Esophagus mucosa (tissue), 1 donor: ENCODE results near the gene THBS4. TPM values are rescaled to one million over a fixed set of nuclear protein-coding genes. Genes with fewer than 3 reads are reported as not detected.

ENCODE experiments used
- ATAC-seq: fragments of 200-7000 bp; cut with Tn5 transposase; one replicate; pipeline ENCODE4 v1.9.1; 2020
- total RNA-seq: library from RNA; stranded (reverse); gene quantifications from one replicate; pipeline ENCODE4 v1.2.4, GENCODE V29; 2023
- donor health status: DM: yes; HTN: yes; CAD: no.

Gene THBS4
- total RNA-seq, 1 donor from 2014 or later: 0.16 TPM

DNA sequence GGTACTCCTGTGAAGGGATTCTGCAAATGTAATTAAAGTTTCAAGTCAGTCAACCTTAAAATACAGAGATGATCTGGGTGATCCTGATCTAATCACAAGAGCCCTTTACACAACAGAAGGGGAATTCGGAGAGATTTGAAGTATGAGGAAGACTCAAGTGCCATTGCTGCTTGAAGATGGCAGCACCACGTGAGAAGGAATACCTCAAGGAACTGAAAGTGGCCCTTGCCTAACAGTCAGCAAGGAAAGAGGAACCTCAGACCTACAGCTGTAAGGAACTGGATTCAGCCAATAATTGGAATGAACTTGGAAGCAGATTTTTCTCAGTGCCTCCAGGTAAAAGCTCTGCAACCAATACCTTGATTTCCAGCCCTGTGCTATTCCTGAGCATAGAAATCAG, 87.4 kb downstream of the THBS4 start:
- ATAC-seq: no peak

DNA sequence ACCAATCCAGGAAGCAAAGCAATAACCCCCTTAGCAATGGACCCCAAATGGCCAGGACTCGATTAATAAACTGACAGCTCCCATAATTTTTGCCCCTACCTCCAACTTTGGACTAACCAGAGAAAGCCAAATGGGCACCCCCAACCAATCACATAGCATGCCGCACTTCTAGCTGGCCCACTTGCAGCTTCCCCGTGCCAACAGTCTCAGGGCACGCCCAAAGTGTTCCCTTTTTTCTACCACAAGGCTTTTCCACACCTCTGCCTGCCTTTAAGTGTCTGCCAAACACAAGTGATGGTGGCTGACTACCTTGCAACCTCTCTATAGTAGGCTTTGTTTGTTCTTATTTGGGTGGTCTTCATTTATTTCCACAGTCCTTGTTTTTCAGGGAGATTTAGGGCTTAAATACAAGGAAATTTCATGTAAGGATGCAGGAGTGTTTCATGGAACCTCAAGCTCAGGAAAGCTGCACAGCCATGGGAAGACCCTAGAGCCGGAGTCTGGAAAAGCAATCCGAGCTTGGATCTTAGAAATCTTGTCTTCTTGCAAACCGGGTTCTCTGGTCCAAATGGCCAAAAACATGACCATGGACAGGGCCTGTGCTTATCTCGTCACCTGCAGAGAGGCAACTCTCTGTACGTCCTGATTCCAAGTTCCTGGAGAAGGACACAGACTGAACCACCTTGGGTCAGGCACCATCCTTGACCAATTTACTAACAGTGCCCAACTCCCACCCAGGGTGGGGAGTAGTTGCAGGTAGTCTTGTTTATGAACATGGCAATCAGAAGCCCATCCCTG, 89.2 kb downstream of the THBS4 start:
- no peak for ATAC-seq

DNA sequence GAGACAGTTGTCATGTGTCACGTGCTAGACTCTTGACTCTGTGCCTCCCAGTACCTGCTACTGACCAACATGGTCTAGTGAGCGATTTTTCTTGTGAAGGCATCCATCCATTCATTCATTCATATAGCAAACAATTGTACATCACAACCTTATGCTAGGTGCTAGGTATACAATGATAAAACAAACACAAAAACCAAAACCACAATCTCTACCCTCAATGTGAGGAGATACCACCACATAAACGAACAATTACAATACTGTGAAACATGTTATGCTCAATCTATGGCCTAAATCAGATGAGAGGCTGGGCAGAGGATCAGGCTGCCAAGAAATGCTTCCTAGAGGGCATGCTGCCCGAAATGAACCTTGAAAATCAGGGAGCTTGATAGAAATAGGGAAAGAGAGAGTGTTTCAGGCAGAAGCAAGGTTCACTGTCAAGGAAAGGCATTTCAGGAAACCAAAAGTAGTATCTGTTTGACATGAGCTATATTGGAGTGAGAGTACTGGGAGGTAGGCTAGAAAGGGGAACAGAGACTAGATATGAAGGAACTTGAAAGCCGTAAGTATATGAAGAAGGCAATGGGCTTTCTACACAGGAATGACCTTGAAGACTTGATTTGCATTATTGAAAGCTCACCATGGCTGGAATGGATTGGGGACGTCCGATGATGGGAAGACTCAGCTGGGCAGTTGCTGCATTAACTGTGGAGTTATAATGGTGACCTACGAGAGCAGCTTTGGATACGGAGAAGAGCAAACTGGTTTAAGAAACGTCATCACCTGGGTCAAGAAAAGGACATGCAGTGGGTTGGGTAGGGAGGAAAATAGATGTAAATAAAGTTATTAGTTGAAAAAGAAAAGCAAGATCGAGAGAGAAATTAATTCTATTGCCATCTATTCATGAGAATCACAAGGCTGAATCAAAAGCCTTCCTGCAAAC, 90.1 kb downstream of the THBS4 start:
- ATAC-seq: no peak

DNA sequence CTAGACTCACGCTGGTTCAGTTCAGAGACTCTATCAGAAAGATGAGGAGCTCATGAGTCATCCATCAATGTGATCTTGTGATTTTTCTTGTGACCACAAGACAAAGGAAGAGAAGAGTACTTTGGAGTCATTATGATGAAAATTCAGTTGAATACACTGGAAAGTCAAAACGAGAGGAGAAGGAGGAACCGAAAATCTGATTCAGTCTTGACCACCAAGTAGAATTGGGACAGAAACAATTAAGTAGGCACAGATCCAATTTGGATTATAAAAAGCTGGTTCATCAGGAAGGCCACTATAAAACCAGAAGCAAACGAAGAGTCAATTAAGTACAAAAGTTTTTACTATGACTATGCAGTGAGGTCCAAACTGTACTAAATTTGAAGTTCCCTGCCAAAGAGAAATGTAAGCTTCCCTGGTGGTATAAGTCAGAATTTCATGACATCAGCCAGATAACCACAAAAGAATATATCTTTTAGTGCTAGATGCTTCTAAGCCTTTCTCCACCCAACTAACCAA, 90.9 kb downstream of the THBS4 start:
- peak; percentile 46 for ATAC-seq

DNA sequence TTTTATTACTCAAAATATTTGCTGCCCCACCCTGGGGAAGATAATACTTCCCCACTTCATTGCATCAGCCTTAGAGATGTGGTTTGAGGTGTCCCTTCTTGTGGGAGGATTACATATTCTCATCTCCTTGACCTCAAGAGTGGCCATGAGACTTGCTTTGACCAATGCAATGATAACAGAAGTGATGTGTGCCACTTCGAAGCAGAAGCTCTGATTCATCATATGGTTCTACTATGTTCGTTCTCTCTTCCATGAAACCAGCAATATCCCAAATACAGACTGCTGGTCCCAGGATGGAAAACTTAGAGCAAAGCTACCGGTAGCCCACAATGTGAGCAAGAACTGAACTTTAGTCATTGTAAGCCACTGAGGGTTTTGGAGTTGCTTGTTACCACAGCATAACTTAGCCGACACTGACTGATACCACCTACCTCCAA, 92.0 kb downstream of the THBS4 start:
- no peak for ATAC-seq

DNA sequence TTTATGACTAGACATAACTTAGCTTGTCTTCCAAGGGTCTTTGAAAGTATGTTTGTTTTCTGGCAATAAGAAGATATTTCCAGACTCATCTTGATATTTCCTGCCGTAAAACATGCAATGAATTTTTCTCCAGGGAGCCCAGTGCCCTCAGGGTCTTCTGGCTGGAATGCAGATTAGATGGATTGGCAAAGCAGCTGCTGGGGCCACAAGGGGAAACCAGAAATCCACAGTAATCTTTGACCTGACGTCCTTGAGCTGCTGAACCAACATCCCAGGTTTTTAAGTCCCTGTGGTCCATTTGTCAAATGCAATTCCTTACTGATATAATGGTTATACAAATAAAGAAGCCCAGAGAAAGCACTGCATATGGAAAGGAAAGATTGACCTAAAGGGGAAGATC, 93.0 kb downstream of the THBS4 start:
- no peak for ATAC-seq

DNA sequence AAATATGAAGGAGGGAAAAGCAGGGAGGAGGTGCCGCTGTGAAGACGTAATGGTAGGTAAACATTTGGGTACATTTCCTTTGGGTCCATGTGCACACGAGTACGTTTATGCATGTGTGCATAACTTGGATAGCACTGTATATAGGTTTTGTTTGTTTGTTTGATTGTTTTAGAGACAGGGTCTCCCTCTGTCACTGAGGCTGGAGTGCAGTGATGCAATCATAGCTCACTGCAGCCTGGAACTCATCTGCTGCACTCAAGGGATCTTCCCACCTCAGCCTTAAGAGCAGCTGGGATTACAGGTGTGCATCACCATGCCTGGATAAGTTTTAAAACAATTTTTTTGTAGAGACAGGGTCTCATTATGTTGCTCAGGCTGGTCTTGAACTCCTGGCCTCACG, 94.0 kb downstream of the THBS4 start:
- no peak for ATAC-seq

Other genes with a start within 250 kb of the THBS4 start
- 12.5 TPM for gene MTX3, start 44.1 kb upstream of the THBS4 start, total RNA-seq
- gene SERINC5, start 220.7 kb downstream of the THBS4 start, total RNA-seq: 71.3 TPM